Ovary (tissue), 9 donors: ENCODE data around the gene TIGD6. TPM values are rescaled to one million over a fixed set of nuclear protein-coding genes. Genes with fewer than 3 reads are reported as not detected.
"Not testable (repeated sequence)": the region's sequence is repeated elsewhere in the genome, so short reads cannot be mapped to it uniquely, and the experiment has no call there.

Experiments
- DNase-seq, 5 donors: peaks; one replicate each; pipeline ENCODE4 v3.0.0-alpha.2; 2019 to 2020
- H3K27ac ChIP-seq, 2 donors: fragments of 200-600 bp; one replicate each; pipeline versions ENCODE4 v1.5.1 to v1.8.0; 2019 to 2022
- H3K27me3 ChIP-seq: fragments of 200-600 bp; one replicate; pipeline ENCODE4 v1.8.0; 2022
- H3K36me3 ChIP-seq: fragments of 200-600 bp; sonication (generic); one replicate; pipeline ENCODE4 v1.5.1; 2019
- H3K4me1 ChIP-seq: one replicate; pipeline ENCODE4 v1.8.1; 2013; ENCODE audit warnings: mild to moderate bottlenecking, moderate library complexity; ENCODE audit not compliant: insufficient read depth
- H3K4me3 ChIP-seq: fragments of 200-600 bp; sonication (generic); one replicate; pipeline ENCODE4 v1.5.1; 2017
- H3K9me3 ChIP-seq, 2 donors: fragments of 200-600 bp in 1 of 2; sonication (generic) in 1 of 2; one replicate each; pipeline versions ENCODE4 v1.5.1 to v1.8.1; 2013 to 2019; ENCODE audit warnings: mild to moderate bottlenecking in 1 of 2, moderate library complexity in 1 of 2
- CTCF ChIP-seq, 3 donors: fragments of 450-650 bp in 2 of 3; fragments of 200-600 bp in 1 of 3; IDR thresholded peaks; one replicate each; pipeline versions ENCODE4 v1.5.1 to v1.8.0; 2016 to 2022; ENCODE audit warnings: antibody characterized with exemption in 3 of 3, mild to moderate bottlenecking in 1 of 3
- EP300 ChIP-seq: sonication (generic); formaldehyde crosslinking; IDR thresholded peaks from one replicate; pipeline ENCODE4 v1.6.1; 2017; ENCODE audit warnings: antibody characterized with exemption
- POLR2A ChIP-seq: fragments of 450-650 bp; IDR thresholded peaks from one replicate; pipeline ENCODE4 v1.6.1; 2017; ENCODE audit warnings: antibody characterized with exemption, mild to moderate bottlenecking, moderate library complexity
- WGBS, 3 donors: extraction: QIAGEN DNeasy Blood & Tissue Kit in 1 of 3; methylation state at CpG; one replicate each; pipeline versions ENCODE4 v1.1.5 to v1.1.7; 2013 to 2017; 5-methylcytosine and 5-hydroxymethylcytosine counted together
- intact Hi-C, 4 donors: fragments of 100-400 bp; cut with DNase I; formaldehyde crosslinking; loops; one replicate each; pipeline versions ENCODE4 v1.11.0 to v1.15.1; 2022 to 2023
- polyA plus RNA-seq, 2 donors: library from polyadenylated mRNA; stranded (reverse); fragments of 200-250 nt in 1 of 2; fragments of 350-450 nt in 1 of 2; fragmentation: Illumina TruSeq in 1 of 2; extraction: RNeasy Lipid Tissue Mini Kit (QIAGEN cat#74804) in 1 of 2; gene quantifications; one replicate each; pipeline ENCODE4 v1.2.3, GENCODE V29; 2013 to 2014
- total RNA-seq, 7 donors: library from RNA; depleted of rRNA in 2 of 7; stranded (reverse); fragments of >200 nt in 2 of 7; fragmentation: NEBNext Ultra II Directional in 3 of 7; extraction: Animal tissue kit (Norgen Biotek cat#: 25700) in 3 of 7; gene quantifications; one replicate each; pipeline versions ENCODE4 v1.1.0 to v1.2.4, GENCODE V29; 2016 to 2023
- donor health status: DM: no; HTN: no; CAD: no; lungs with moderate emphysema.
- donor health status: DM: no; HTN: no; CAD: no.
- donor health status: Bipolar disorder and iron deficiency.
- donor health status: DM: yes; HTN: yes; CAD: no.
- donor health status: DM: no; HTN: no; CAD: no.
- donor health status: DM: yes; HTN: yes; CAD: no.

Gene TIGD6
- total and polyA plus RNA-seq, 9 donors = 2.0 to 7.6 (median 5.5) TPM

- intact Hi-C loops = no loop called here
- H3K27ac ChIP-seq = no peak overlapping the region
- no peak for DNase-seq
- H3K4me3 ChIP-seq = no peak overlapping the region
- no peak for TF ChIP-seq POLR2A
- no peak for TF ChIP-seq EP300
- TF ChIP-seq CTCF (IDR thresholded peaks at IDR 0.05) = no peak
- H3K9me3 ChIP-seq = no peaks in the 10 kb centered on the region
- H3K27me3 ChIP-seq = no peaks in the 10 kb centered on the region
- 80 to 83% (median 82%) methylated on average over 5 of the region's 5 CpGs for WGBS, 3 donors
- H3K36me3 ChIP-seq = no peaks in the 10 kb centered on the region
- no peaks in the 10 kb centered on the region for H3K4me1 ChIP-seq
These were observed 51.5 kb downstream of the TIGD6 start for GRCh38 chr5:149948993-149949392.

- Histone ChIP-seq H3K36me3 (no peaks in the 10 kb centered on the region), H3K9me3 (no peaks in the 10 kb centered on the region), H3K27me3 (no peaks in the 10 kb centered on the region), H3K27ac (no peak overlapping the region), H3K4me3 (no peak overlapping the region), H3K4me1 (no peaks in the 10 kb centered on the region)
- no peak for DNase-seq
- intact Hi-C loops = no loop called here
- 78 to 89% (median 86%) methylated on average over 3 of the region's 3 CpGs for WGBS, 3 donors
- TF ChIP-seq CTCF (IDR thresholded peaks at IDR 0.05) (no peak), POLR2A (no peak), EP300 (no peak)
These were observed 54.3 kb downstream of the TIGD6 start for GRCh38 chr5:149946118-149946517.

- TF ChIP-seq EP300 (no peak), POLR2A (no peak), CTCF (IDR thresholded peaks at IDR 0.05) (no peak)
- 88 to 96% (median 93%) methylated on average over 2 of the region's 2 CpGs for WGBS, 3 donors
- Histone ChIP-seq H3K4me1 (no peaks in the 10 kb centered on the region), H3K4me3 (no peak within 1 kb of the TSS), H3K9me3 (no peaks in the 10 kb centered on the region), H3K27ac (no peak within 1 kb of the TSS), H3K27me3 (no peaks in the 10 kb centered on the region), H3K36me3 (no peaks in the 10 kb centered on the region)
- no peak for DNase-seq
- intact Hi-C loops = no loop called here
These were observed 55.8 kb downstream of the TIGD6 start, which contains the start of gene PDE6A for GRCh38 chr5:149944666-149945065. PDE6A (minus strand) TSS chr5:149944793; CDS start chr5:149944673, 120 bp downstream.

GRCh38 chr5:149943177-149943949, 57.1 kb downstream of the TIGD6 start:
- H3K4me1 ChIP-seq, H3K36me3 ChIP-seq, H3K9me3 ChIP-seq, H3K27ac ChIP-seq, H3K4me3 ChIP-seq, DNase-seq, intact Hi-C loops, H3K27me3 ChIP-seq: not testable (repeated sequence)
- 86 to 93% (median 88%) methylated on average over 6 of the region's 6 CpGs for WGBS, 3 donors

Other genes starting within 250 kb of the TIGD6 start
- under 1 TPM; 0.05 to 0.46 (median 0.13) TPM for gene PDE6A, start 55.9 kb downstream of the TIGD6 start, total RNA-seq
- gene PDE6A, start 55.9 kb downstream of the TIGD6 start, polyA plus RNA-seq = under 1 TPM; 0.25 to 0.68 TPM
- gene SLC26A2, start 39.9 kb downstream of the TIGD6 start, total RNA-seq = 10 to 100 TPM; 11.0 to 19.0 (median 16.9) TPM
- gene SLC26A2, start 39.9 kb downstream of the TIGD6 start, polyA plus RNA-seq = 10 to 100 TPM in 1 of 2 donors, 1 to 10 TPM in 1; 4.4 to 13.3 TPM
- 10 to 100 TPM; 24.3 to 32.1 (median 28.1) TPM for gene HMGXB3, start 85 bp upstream of the TIGD6 start, total RNA-seq
- 10 to 100 TPM; 14.1 to 30.4 TPM for gene HMGXB3, start 85 bp upstream of the TIGD6 start, polyA plus RNA-seq
- 10 to 100 TPM in 5 of 7 donors, 1 to 10 TPM in 2; 7.6 to 25.3 (median 16.4) TPM for gene CSF1R, start 85.9 kb upstream of the TIGD6 start, total RNA-seq
- 10 to 100 TPM in 1 of 2 donors, 1 to 10 TPM in 1; 8.1 to 41.9 TPM for gene CSF1R, start 85.9 kb upstream of the TIGD6 start, polyA plus RNA-seq
- 100 to 1,000 TPM; 102 to 302 (median 212) TPM for gene PDGFRB, start 155.2 kb upstream of the TIGD6 start, total RNA-seq
- gene PDGFRB, start 155.2 kb upstream of the TIGD6 start, polyA plus RNA-seq = 100 to 1,000 TPM; 111 to 183 TPM
- gene CDX1, start 166.1 kb upstream of the TIGD6 start, total RNA-seq = 1 to 10 TPM in 1 of 7 donors, under 1 TPM in 6; 0.23 to 1.4 (median 0.66) TPM
- gene CDX1, start 166.1 kb upstream of the TIGD6 start, polyA plus RNA-seq = under 1 TPM; 0.18 to 0.44 TPM
- not detected for gene SLC6A7, start 189.4 kb upstream of the TIGD6 start, total RNA-seq
- under 1 TPM in 1 of 2 donors, not detected in 1; 0.02 TPM for gene SLC6A7, start 189.4 kb upstream of the TIGD6 start, polyA plus RNA-seq